ENCODE data around the gene OCRL.
A peak's percentile ranks its signal among the peaks of the same experiment; 100 is the strongest.

DNA sequence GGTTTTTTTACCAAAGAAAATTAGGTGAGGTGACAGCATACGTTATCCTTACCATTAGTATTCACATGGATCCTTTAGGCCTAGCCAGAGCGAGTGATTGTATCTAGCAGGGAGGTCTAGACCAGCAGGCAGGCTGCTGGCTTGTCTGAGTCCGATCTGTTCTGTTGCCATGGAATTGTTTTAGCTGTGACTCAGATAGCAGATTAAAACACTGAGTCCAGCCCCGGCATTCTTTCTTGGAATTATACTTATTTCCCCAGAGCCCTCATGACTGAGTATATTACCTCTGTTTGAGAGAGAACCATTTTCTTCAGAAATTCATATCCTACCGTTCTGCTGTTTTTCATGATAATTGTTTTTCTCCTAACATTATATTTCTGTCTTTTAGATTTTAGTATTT lies 37.4 kb downstream of the OCRL start:
- TF ChIP-seq GATA2 (IDR thresholded peaks at IDR 0.05; ENCODE audit: low read depth, low read length) = peak; percentile 87
- TF ChIP-seq GATA3 (IDR thresholded peaks at IDR 0.05; ENCODE audit: low read depth, low read length) = peak; percentile 62
